HCT116 (cell line): Measurements from ENCODE around the gene DNAJC5. TPM values are rescaled to one million over a fixed set of nuclear protein-coding genes. Genes with fewer than 3 reads are reported as not detected.

ENCODE experiments used
- ATAC-seq: fragments of 200-7000 bp; cut with Tn5 transposase; 2 replicates; pipeline ENCODE4 v1.9.1; 2020; ENCODE audit warnings: mild to moderate bottlenecking, moderate library complexity
- BruUV-seq: library from RNA; stranded (reverse); fragments of 400-500 nt; replicated peaks from 2 replicates; lab custom pipeline; 2021; lab: Mats Ljungman, UMichigan
- CTCF ChIA-PET: fragments of 300-600 bp; sonication (Branson Sonifier 250); formaldehyde crosslinking; loops from one replicate; lab custom pipeline; 2021; ENCODE audit warnings: antibody characterized with exemption; lab: Charles Lee
- POLR2A ChIA-PET: fragments of 300-600, 350-600 bp; sonication (Branson Sonifier 250); formaldehyde crosslinking; loops from one replicate; lab custom pipeline; 2021; ENCODE audit warnings: antibody characterized with exemption; lab: Charles Lee
- RAD21 ChIA-PET, 2 experiments: fragments of 300-600 bp; sonication (Branson Sonifier 250); formaldehyde crosslinking; loops; one replicate each; lab custom pipeline; 2023; ENCODE audit warnings: low total read pairs in 2 of 2; ENCODE audit not compliant: uncharacterized antibody in 2 of 2, unreplicated experiment in 2 of 2, low non-redundant PET in 1 of 2; lab: Charles Lee
- DNase-seq: peaks from one replicate; pipeline ENCODE4 v3.0.0-alpha.2; 2010; ENCODE audit warnings: low read depth, low spot score
- H2AFZ ChIP-seq: fragments of 200-600 bp; shearing (Covaris generic), sonication (generic); 2 replicates; pipeline ENCODE4 v1.6.1; 2017; ENCODE audit warnings: low read depth, mixed run types, mixed read lengths, antibody characterized with exemption, low read length; ENCODE audit not compliant: poor library complexity, severe bottlenecking
- H3K27ac ChIP-seq: 2 replicates; pipeline ENCODE4 v1.5.1; 2012; ENCODE audit warnings: low read depth, low read length
- H3K27me3 ChIP-seq: fragments of 200-600 bp; sonication (generic); 2 replicates; pipeline ENCODE4 v1.6.1; 2016; ENCODE audit warnings: mixed run types, low read length, mixed read lengths; ENCODE audit not compliant: insufficient read depth
- H3K36me3 ChIP-seq, 2 experiments: fragments of 200-500 bp in 1 of 2; fragments of 200-600 bp in 1 of 2; sonication (Bioruptor generic) in 1 of 2; sonication (generic) in 1 of 2; 2 replicates each; pipeline versions ENCODE4 v1.5.1 to v1.6.1; 2014 to 2016; ENCODE audit warnings: low read length in 2 of 2, inconsistent platforms in 1 of 2, mixed read lengths in 1 of 2, mixed run types in 1 of 2; ENCODE audit not compliant: insufficient read depth in 2 of 2, control insufficient read depth in 1 of 2
- H3K4me1 ChIP-seq, 2 experiments: fragments of 200-600 bp in 1 of 2; sonication (generic) in 1 of 2; 2 replicates each; pipeline versions ENCODE4 v1.5.1 to v1.6.1; 2012 to 2017; ENCODE audit warnings: low read length in 2 of 2, inconsistent platforms in 1 of 2, mild to moderate bottlenecking in 1 of 2, mixed read lengths in 1 of 2, mixed run types in 1 of 2, moderate library complexity in 1 of 2; ENCODE audit not compliant: insufficient read depth in 2 of 2, control insufficient read depth in 1 of 2
- H3K4me2 ChIP-seq: fragments of 200-600 bp; sonication (generic); 2 replicates; pipeline ENCODE4 v1.6.1; 2017; ENCODE audit warnings: mixed run types, low read length, mixed read lengths
- H3K4me3 ChIP-seq, 2 experiments: fragments of 200-600 bp in 1 of 2; sonication (generic) in 1 of 2; replicated peaks in 1 of 2; 2 replicates each; pipeline ENCODE4 v1.5.1; 2011 to 2016; ENCODE audit warnings: low read length in 2 of 2, control low read depth in 1 of 2, low read depth in 1 of 2, mild to moderate bottlenecking in 1 of 2, mixed read lengths in 1 of 2, mixed run types in 1 of 2
- H3K79me2 ChIP-seq: fragments of 200-600 bp; sonication (generic); 2 replicates; pipeline ENCODE4 v1.6.1; 2017; ENCODE audit warnings: mild to moderate bottlenecking, mixed run types, low read length, moderate library complexity, mixed read lengths; ENCODE audit not compliant: insufficient read depth
- H3K9ac ChIP-seq: fragments of 200-600 bp; sonication (generic); 2 replicates; pipeline ENCODE4 v1.6.1; 2016; ENCODE audit warnings: low read length, mixed read lengths
- H3K9me2 ChIP-seq: fragments of 200-600 bp; sonication (generic), shearing (Covaris generic); 2 replicates; pipeline ENCODE4 v1.6.1; 2017; ENCODE audit warnings: mixed run types, mild to moderate bottlenecking, moderate library complexity; ENCODE audit not compliant: insufficient read depth
- H3K9me3 ChIP-seq, 2 experiments: fragments of 200-500 bp in 1 of 2; fragments of 200-600 bp in 1 of 2; sonication (Bioruptor generic) in 1 of 2; sonication (generic) in 1 of 2; 2 replicates each; pipeline ENCODE4 v1.6.1; 2014 to 2017; ENCODE audit warnings: low read length in 2 of 2, mixed read lengths in 2 of 2, inconsistent platforms in 1 of 2, low read depth in 1 of 2, mild to moderate bottlenecking in 1 of 2, mixed run types in 1 of 2, moderate library complexity in 1 of 2; ENCODE audit not compliant: control insufficient read depth in 1 of 2, insufficient read depth in 1 of 2
- H4K20me1 ChIP-seq: fragments of 200-600 bp; sonication (generic), shearing (Covaris generic); 2 replicates; pipeline ENCODE4 v1.6.1; 2017; ENCODE audit warnings: mixed run types, mild to moderate bottlenecking, moderate library complexity; ENCODE audit not compliant: insufficient read depth
- ATF3 ChIP-seq: IDR thresholded peaks from 2 replicates; pipeline ENCODE4 v1.6.1; 2012
- CBX3 ChIP-seq: IDR thresholded peaks from 2 replicates; pipeline ENCODE4 v1.6.1; 2012; ENCODE audit warnings: low read depth
- CTCF ChIP-seq, 3 experiments: fragments of 200-600 bp in 1 of 3; sonication (generic) in 1 of 3; IDR thresholded peaks in 2 of 3; conservative IDR thresholded peaks in 1 of 3; 2 replicates each; pipeline ENCODE4 v1.5.1; 2012 to 2017; ENCODE audit warnings: low read depth in 2 of 3, low read length in 2 of 3, antibody characterized with exemption in 1 of 3, borderline replicate concordance in 1 of 3, control low read depth in 1 of 3, mild to moderate bottlenecking in 1 of 3, mixed read lengths in 1 of 3, mixed run types in 1 of 3, moderate library complexity in 1 of 3; ENCODE audit not compliant: insufficient read depth in 1 of 3
- EZH2 ChIP-seq: fragments of 200-600 bp; sonication (generic); IDR thresholded peaks from 2 replicates; pipeline ENCODE4 v1.6.1; 2017; ENCODE audit warnings: antibody characterized with exemption, mixed run types
- FOSL1 ChIP-seq: IDR thresholded peaks from 2 replicates; pipeline ENCODE4 v1.6.1; 2012; ENCODE audit warnings: low read depth
- POLR2AphosphoS5 ChIP-seq: IDR thresholded peaks from 2 replicates; pipeline ENCODE4 v1.6.1; 2011; ENCODE audit warnings: mild to moderate bottlenecking, low read depth, low read length, moderate library complexity
- SIN3A ChIP-seq: IDR thresholded peaks from 2 replicates; pipeline ENCODE4 v1.6.1; 2012; ENCODE audit warnings: low read depth
- SP1 ChIP-seq: IDR thresholded peaks from 2 replicates; pipeline ENCODE4 v1.6.1; 2012; ENCODE audit warnings: low read depth
- SRF ChIP-seq: IDR thresholded peaks from 2 replicates; pipeline ENCODE4 v1.6.1; 2012; ENCODE audit warnings: low read depth
- ZBTB33 ChIP-seq: IDR thresholded peaks from 2 replicates; pipeline ENCODE4 v1.6.1; 2011; ENCODE audit warnings: mild to moderate bottlenecking, low read length, moderate library complexity; ENCODE audit not compliant: insufficient replicate concordance; ENCODE audit errors: extremely low read depth
- ZFX ChIP-seq: fragments of 450-650 bp; IDR thresholded peaks from 2 replicates; pipeline ENCODE4 v1.6.1; 2017
- intact Hi-C: fragments of 100-400 bp; cut with micrococcal nuclease; formaldehyde crosslinking; loops from 2 replicates; pipeline ENCODE4 v1.10.0; 2022
- total RNA-seq: library from RNA; stranded (reverse); gene quantifications from one replicate; pipeline ENCODE4 v1.2.1, GENCODE V29; 2021; ENCODE audit not compliant: unreplicated experiment

DNAJC5 gene
- total RNA-seq, 1 experiment from 2014 or later: 38.3 TPM

DNA sequence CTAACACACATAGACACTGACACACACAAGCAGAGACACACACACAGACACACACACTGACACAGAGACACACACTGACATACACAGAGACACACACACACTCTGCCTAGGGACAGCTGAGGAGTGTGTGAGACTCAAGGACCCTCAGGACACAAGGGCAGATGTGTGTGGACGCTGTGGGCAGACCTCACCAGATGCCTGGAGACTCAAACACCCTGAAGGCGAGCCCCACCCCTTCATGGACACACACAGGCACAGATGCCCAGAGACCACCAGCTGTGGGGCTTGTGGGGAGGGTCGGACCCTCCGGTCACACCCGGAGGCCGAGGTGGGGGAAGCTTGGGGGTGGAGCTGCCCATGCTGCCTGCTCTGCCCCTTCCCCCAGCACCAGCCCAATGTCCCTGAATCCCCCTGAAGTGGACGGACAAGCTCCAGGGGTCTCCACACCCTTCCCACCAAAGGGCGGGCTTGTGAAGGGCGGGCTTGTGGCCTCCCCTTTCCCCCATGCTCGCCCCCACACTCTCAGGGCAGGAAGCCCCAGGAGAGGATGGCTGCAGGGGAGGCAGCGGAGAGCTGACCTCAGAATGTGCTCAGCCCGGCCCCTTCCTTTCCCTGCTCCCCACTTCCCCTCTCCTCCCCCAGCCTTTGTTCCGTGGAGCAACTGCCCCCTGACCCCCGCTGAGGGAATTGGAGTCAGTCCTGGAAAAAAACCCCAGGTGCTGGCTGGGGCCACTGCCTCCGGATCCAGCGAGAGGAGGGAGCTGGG, 47.5 kb upstream of the DNAJC5 start:
- ATAC-seq (no peak), DNase-seq (no peak)
- Histone ChIP-seq H4K20me1 (no peaks in the 10 kb centered on the region), H3K27me3 (no peaks in the 10 kb centered on the region), H3K27ac (peak overlapping the region; percentile 66; the same call in 1 of the 2 replicates), H3K4me3 (no peak overlapping the region; a peak in 1 of 4 replicates), H3K36me3 (no peaks in the 10 kb centered on the region), H3K9ac (no peak overlapping the region), H3K4me1 (peaks cover 26 to 33% of the 10 kb centered on the region in 2 experiments), H3K9me3 (no peaks in the 10 kb centered on the region), H3K79me2 (no peaks in the 10 kb centered on the region), H2AFZ (peak overlapping the region; percentile 92), H3K4me2 (peak overlapping the region; percentile 90), H3K9me2 (no peaks in the 10 kb centered on the region)
- ChIA-PET CTCF (no interaction called here), POLR2A (no interaction called here), RAD21 (no interaction called here)
- no peak for TF ChIP-seq POLR2AphosphoS5
- intact Hi-C loops: no loop called here
- BruUV-seq: no TSS peak

- Histone ChIP-seq H3K36me3 (no peaks in the 10 kb centered on the region), H3K9ac (no peak overlapping the region)
- no peak for TF ChIP-seq SRF
- no peak for TF ChIP-seq SIN3A
- TF ChIP-seq FOSL1: no peak
- TF ChIP-seq SP1: no peak
- TF ChIP-seq CTCF (IDR thresholded peaks at IDR 0.05 in 2 of 3, conservative IDR thresholded peaks at IDR 0.05 in 1 of 3; ENCODE audit: borderline replicate concordance in 1 of 3, insufficient read depth in 1 of 3, low read depth in 2 of 3, low read length in 2 of 3): no peak
- no peak for TF ChIP-seq CBX3
- no peak for TF ChIP-seq ZBTB33
- TF ChIP-seq EZH2: no peak
- no peak for TF ChIP-seq ZFX
- no peak for TF ChIP-seq ATF3
- TF ChIP-seq POLR2AphosphoS5: no peak
- TF ChIP-seq, all 23 proteins: peak for 0
- Histone ChIP-seq H3K4me2 (no peak overlapping the region), H3K4me3 (no peak overlapping the region), H3K27ac (no peak overlapping the region), H3K4me1 (peaks cover 26 to 37% of the 10 kb centered on the region in 2 experiments), H3K79me2 (no peaks in the 10 kb centered on the region), H3K27me3 (no peaks in the 10 kb centered on the region), H4K20me1 (no peaks in the 10 kb centered on the region), H3K9me2 (no peaks in the 10 kb centered on the region), H3K9me3 (no peaks in the 10 kb centered on the region), H2AFZ (no peak overlapping the region)
- POLR2A ChIA-PET: no interaction called here
- no peak for DNase-seq
- intact Hi-C loops: no loop called here
- RAD21 ChIA-PET: no interaction called here
- CTCF ChIA-PET: no interaction called here
- no peak for ATAC-seq
- no TSS peak for BruUV-seq
These were observed 46.7 kb upstream of the DNAJC5 start for GRCh38 chr20:63848003-63848911.
